Measurements from ENCODE around the gene TSPAN17.

TSPAN17 gene

GRCh38 chr5:176621661-176622079, 25.6 kb upstream of the TSPAN17 start:
- DNase-seq (ENCODE audit: low read depth) = no peak

GRCh38 chr5:176624142-176624541, 23.1 kb upstream of the TSPAN17 start:
- DNase-seq (ENCODE audit: low read depth) = no peak

GRCh38 chr5:176624938-176625337, 22.3 kb upstream of the TSPAN17 start:
- DNase-seq (ENCODE audit: low read depth) = no peak

GRCh38 chr5:176625512-176625911, 21.8 kb upstream of the TSPAN17 start:
- no peak for DNase-seq (ENCODE audit: low read depth)

- DNase-seq (ENCODE audit: low read depth) = no peak
Measured at GRCh38 chr5:176625966-176626875, 21.1 kb upstream of the TSPAN17 start.

GRCh38 chr5:176626876-176627236, 20.4 kb upstream of the TSPAN17 start:
- no peak for DNase-seq (ENCODE audit: low read depth)

GRCh38 chr5:176627582-176627981, 19.7 kb upstream of the TSPAN17 start:
- no peak for DNase-seq (ENCODE audit: low read depth)

GRCh38 chr5:176628406-176629228, 18.7 kb upstream of the TSPAN17 start:
- no peak for DNase-seq (ENCODE audit: low read depth)

GRCh38 chr5:176629317-176629852, 17.9 kb upstream of the TSPAN17 start:
- DNase-seq (ENCODE audit: low read depth) = no peak

GRCh38 chr5:176629853-176630680, 17.2 kb upstream of the TSPAN17 start, which contains the start of the genes EIF4E1B and SNCB:
EIF4E1B (plus strand) TSS chr5:176630675; CDS start chr5:176642788, 12,113 bp downstream.
SNCB (minus strand) TSS chr5:176630534; CDS start chr5:176629654, 880 bp downstream.
- DNase-seq (ENCODE audit: low read depth) = no peak

- DNase-seq (ENCODE audit: low read depth) = no peak
Measured at GRCh38 chr5:176630681-176631222, 16.5 kb upstream of the TSPAN17 start.

GRCh38 chr5:176631383-176632200, 15.7 kb upstream of the TSPAN17 start:
- no peak for DNase-seq (ENCODE audit: low read depth)

GRCh38 chr5:176632745-176633144, 14.5 kb upstream of the TSPAN17 start:
- DNase-seq (ENCODE audit: low read depth) = no peak

- no peak for DNase-seq (ENCODE audit: low read depth)
Measured at GRCh38 chr5:176633598-176633997, 13.7 kb upstream of the TSPAN17 start.

- DNase-seq (ENCODE audit: low read depth) = no peak
Measured at GRCh38 chr5:176636426-176636825, 10.9 kb upstream of the TSPAN17 start.

- DNase-seq (ENCODE audit: low read depth) = no peak
Measured at GRCh38 chr5:176637556-176637955, 9.7 kb upstream of the TSPAN17 start.

- DNase-seq (ENCODE audit: low read depth) = no peak
Measured at GRCh38 chr5:176638437-176638836, 8.8 kb upstream of the TSPAN17 start.

- DNase-seq (ENCODE audit: low read depth) = no peak
Measured at GRCh38 chr5:176639208-176639607, 8.1 kb upstream of the TSPAN17 start.

GRCh38 chr5:176639981-176640380, 7.3 kb upstream of the TSPAN17 start:
- DNase-seq (ENCODE audit: low read depth) = no peak

- no peak for DNase-seq (ENCODE audit: low read depth)
Measured at GRCh38 chr5:176640616-176641015, 6.7 kb upstream of the TSPAN17 start.

Data from activated T-helper 9 cell treated with anti-CD3 and anti-CD28 coated beads, Interleukin-2, amount 50 U/mL, for 16 hours (primary cell).